Natural killer cell (primary cell): ENCODE measurements around the gene SAFB. TPM values are rescaled to one million over a fixed set of nuclear protein-coding genes. Genes with fewer than 3 reads are reported as not detected.

Source experiments
- ATAC-seq, 3 donors: fragments of 150-1000 bp in 2 of 3; fragments of 200-7000 bp in 1 of 3; cut with Tn5 transposase; 1 replicate in 1 of 3; 2 replicates in 2 of 3; pipeline ENCODE4 v1.10.0; 2021; ENCODE audit warnings: mild to moderate bottlenecking in 2 of 3, moderate library complexity in 2 of 3
- DNase-seq, 2 donors: peaks; one replicate each; pipeline versions ENCODE4 v3.0.0 to v3.0.0-alpha.2; 2013 to 2021; ENCODE audit warnings: mixed read lengths in 1 of 2
- H3K27ac ChIP-seq: one replicate; pipeline ENCODE4 v1.5.1; 2013; ENCODE audit warnings: mild to moderate bottlenecking, low read length
- H3K27me3 ChIP-seq: one replicate; pipeline ENCODE4 v1.6.1; 2013; ENCODE audit warnings: low read length; ENCODE audit not compliant: control insufficient read depth, insufficient read depth
- H3K36me3 ChIP-seq: one replicate; pipeline ENCODE4 v1.6.1; 2013; ENCODE audit warnings: low read length; ENCODE audit not compliant: control insufficient read depth, insufficient read depth
- H3K4me1 ChIP-seq: one replicate; pipeline ENCODE4 v1.6.1; 2013; ENCODE audit warnings: low read length; ENCODE audit not compliant: control insufficient read depth, insufficient read depth
- H3K4me3 ChIP-seq: one replicate; pipeline ENCODE4 v1.5.1; 2013; ENCODE audit warnings: low read length
- H3K9me3 ChIP-seq: one replicate; pipeline ENCODE4 v1.6.1; 2013; ENCODE audit warnings: low read length; ENCODE audit not compliant: control insufficient read depth, insufficient read depth
- H3K27ac Mint-ChIP-seq, 2 donors: one replicate each; pipeline ENCODE4 v1.8.0; 2022; ENCODE audit warnings: mild to moderate bottlenecking in 2 of 2, mixed read lengths in 2 of 2, moderate library complexity in 1 of 2
- H3K27me3 Mint-ChIP-seq, 2 donors: one replicate each; pipeline ENCODE4 v1.8.0; 2022; ENCODE audit warnings: low read depth in 2 of 2, mixed read lengths in 2 of 2
- H3K36me3 Mint-ChIP-seq: one replicate; pipeline ENCODE4 v1.8.0; 2022; ENCODE audit warnings: mixed read lengths
- H3K4me1 Mint-ChIP-seq, 2 donors: one replicate each; pipeline ENCODE4 v1.8.0; 2022; ENCODE audit warnings: mixed read lengths in 2 of 2
- H3K4me3 Mint-ChIP-seq: one replicate; pipeline ENCODE4 v1.8.0; 2022; ENCODE audit warnings: mild to moderate bottlenecking, moderate library complexity, mixed read lengths
- H3K9me3 Mint-ChIP-seq, 2 donors: one replicate each; pipeline ENCODE4 v1.8.0; 2022; ENCODE audit warnings: mixed read lengths in 2 of 2
- CTCF ChIP-seq: fragments of 200-600 bp; IDR thresholded peaks from one replicate; pipeline ENCODE4 v1.8.0; 2022; ENCODE audit warnings: antibody characterized with exemption
- WGBS: methylation state at CpG from one replicate; pipeline ENCODE4 v1.1.7; 2013; ENCODE audit warnings: missing lambda C conversion rate; ENCODE audit not compliant: insufficient coverage; 5-methylcytosine and 5-hydroxymethylcytosine counted together
- intact Hi-C: fragments of 100-400 bp; cut with micrococcal nuclease; formaldehyde crosslinking; loops from one replicate; pipeline ENCODE4 v1.14.2; 2022
- total RNA-seq, 4 donors: library from RNA; stranded (reverse); fragments of 120-200 nt in 1 of 4; gene quantifications; one replicate each; pipeline versions ENCODE4 v1.2.3 to v1.2.4, GENCODE V29; 2013 to 2022

The SAFB gene
- total RNA-seq, 3 donors from 2014 or later (not counting 1 experiment from before 2014, with no cell fraction given) = 195 to 229 (median 207) TPM

- Mint-ChIP-seq H3K27ac (peak overlapping the region in 1 of 2 donors; percentile 31), H3K4me1 (peaks cover 0 to under 1% of the 10 kb centered on the region in 2 donors), H3K4me3 (no peak overlapping the region), H3K36me3 (peaks cover 16% of the 10 kb centered on the region), H3K27me3 (no peaks in the 10 kb centered on the region), H3K9me3 (no peaks in the 10 kb centered on the region)
- intact Hi-C loops = no loop called here
- H3K27me3 ChIP-seq = no peaks in the 10 kb centered on the region
- ATAC-seq (no peak), DNase-seq (no peak)
- no peaks in the 10 kb centered on the region for H3K9me3 ChIP-seq
- H3K27ac ChIP-seq = no peak overlapping the region
- no peak for TF ChIP-seq CTCF
- H3K4me3 ChIP-seq = no peak overlapping the region
- peaks cover 82% of the 10 kb centered on the region for H3K36me3 ChIP-seq
- WGBS = 98% methylated on average over 10 of the region's 10 CpGs
- H3K4me1 ChIP-seq = no peaks in the 10 kb centered on the region
These were observed 29.4 kb downstream of the SAFB start for GRCh38 chr19:5652261-5652660.

GRCh38 chr19:5654931-5655330 lies 32.0 kb downstream of the SAFB start:
- Histone ChIP-seq H3K36me3 (peaks cover 84% of the 10 kb centered on the region), H3K27ac (no peak overlapping the region), H3K9me3 (no peaks in the 10 kb centered on the region), H3K4me3 (no peak overlapping the region), H3K27me3 (no peaks in the 10 kb centered on the region), H3K4me1 (no peaks in the 10 kb centered on the region)
- whole genome bisulfite sequencing = 99% methylated on average over 5 of the region's 5 CpGs
- Mint-ChIP-seq H3K4me1 (no peaks in the 10 kb centered on the region), H3K27ac (no peak overlapping the region), H3K36me3 (peaks cover 11% of the 10 kb centered on the region), H3K9me3 (no peaks in the 10 kb centered on the region), H3K4me3 (no peak overlapping the region), H3K27me3 (no peaks in the 10 kb centered on the region)
- DNase-seq (no peak), ATAC-seq (no peak)
- no peak for TF ChIP-seq CTCF
- intact Hi-C loops = no loop called here

- 97% methylated on average over 4 of the region's 5 CpGs for WGBS
- Histone ChIP-seq H3K36me3 (peaks cover 83% of the 10 kb centered on the region), H3K4me1 (no peaks in the 10 kb centered on the region), H3K4me3 (no peak overlapping the region), H3K27me3 (no peaks in the 10 kb centered on the region), H3K9me3 (no peaks in the 10 kb centered on the region), H3K27ac (no peak overlapping the region)
- no peak for DNase-seq
- Mint-ChIP-seq H3K27me3 (no peaks in the 10 kb centered on the region), H3K36me3 (peaks cover 7% of the 10 kb centered on the region), H3K4me1 (no peaks in the 10 kb centered on the region), H3K27ac (peak overlapping the region in 1 of 2 donors; percentile 4), H3K9me3 (no peaks in the 10 kb centered on the region), H3K4me3 (no peak overlapping the region)
- intact Hi-C loops = no loop called here
- ATAC-seq = no peak
- TF ChIP-seq CTCF = no peak
These were observed 32.5 kb downstream of the SAFB start for GRCh38 chr19:5655412-5655811.

GRCh38 chr19:5661483-5661882 lies 38.6 kb downstream of the SAFB start:
- H3K4me3 ChIP-seq = no peak overlapping the region
- H3K36me3 Mint-ChIP-seq = peaks cover 18% of the 10 kb centered on the region
- WGBS = 98% methylated on average over 42 of the region's 42 CpGs
- no peaks in the 10 kb centered on the region for H3K9me3 Mint-ChIP-seq
- ATAC-seq = peak in 1 of 3 donors; percentile 19
- no peak overlapping the region for H3K27ac ChIP-seq
- no peaks in the 10 kb centered on the region for H3K4me1 ChIP-seq
- no peaks in the 10 kb centered on the region for H3K27me3 ChIP-seq
- peak overlapping the region in 1 of 2 donors; percentile 18 for H3K27ac Mint-ChIP-seq
- H3K36me3 ChIP-seq = peaks cover 84% of the 10 kb centered on the region
- H3K4me3 Mint-ChIP-seq = no peak overlapping the region
- TF ChIP-seq CTCF = no peak
- DNase-seq = no peak
- no peaks in the 10 kb centered on the region for H3K27me3 Mint-ChIP-seq
- no peaks in the 10 kb centered on the region for H3K9me3 ChIP-seq
- intact Hi-C loops = no loop called here
- no peaks in the 10 kb centered on the region for H3K4me1 Mint-ChIP-seq
